Mucosa of rectum (tissue), 2 donors: Measurements from ENCODE around the gene TPRN.

ENCODE experiments used
- H3K27ac ChIP-seq, 2 donors: one replicate each; pipeline ENCODE4 v1.7.0; 2013; ENCODE audit warnings: inconsistent platforms in 2 of 2, low read depth in 2 of 2, low read length in 2 of 2
- H3K27me3 ChIP-seq, 2 donors: one replicate each; pipeline ENCODE4 v1.7.0; 2013; ENCODE audit warnings: low read length in 2 of 2; ENCODE audit not compliant: control insufficient read depth in 2 of 2, insufficient read depth in 2 of 2
- H3K36me3 ChIP-seq, 2 donors: one replicate each; pipeline ENCODE4 v1.7.0; 2013; ENCODE audit warnings: low read length in 2 of 2; ENCODE audit not compliant: control insufficient read depth in 2 of 2, insufficient read depth in 2 of 2
- H3K4me1 ChIP-seq, 2 donors: one replicate each; pipeline ENCODE4 v1.7.0; 2013; ENCODE audit warnings: low read length in 2 of 2, mild to moderate bottlenecking in 1 of 2; ENCODE audit not compliant: control insufficient read depth in 2 of 2, insufficient read depth in 2 of 2
- H3K4me3 ChIP-seq, 2 donors: one replicate each; pipeline ENCODE4 v1.7.0; 2013; ENCODE audit warnings: low read length in 2 of 2
- H3K9ac ChIP-seq, 2 donors: one replicate each; pipeline ENCODE4 v1.7.0; 2013; ENCODE audit warnings: low read length in 2 of 2, low read depth in 1 of 2, mild to moderate bottlenecking in 1 of 2
- H3K9me3 ChIP-seq, 2 donors: one replicate each; pipeline ENCODE4 v1.7.0; 2013; ENCODE audit warnings: low read length in 2 of 2; ENCODE audit not compliant: control insufficient read depth in 2 of 2
- donor health status: healthy.
- donor health status: Normal muscosa, but diverticular disease.

Gene TPRN

DNA sequence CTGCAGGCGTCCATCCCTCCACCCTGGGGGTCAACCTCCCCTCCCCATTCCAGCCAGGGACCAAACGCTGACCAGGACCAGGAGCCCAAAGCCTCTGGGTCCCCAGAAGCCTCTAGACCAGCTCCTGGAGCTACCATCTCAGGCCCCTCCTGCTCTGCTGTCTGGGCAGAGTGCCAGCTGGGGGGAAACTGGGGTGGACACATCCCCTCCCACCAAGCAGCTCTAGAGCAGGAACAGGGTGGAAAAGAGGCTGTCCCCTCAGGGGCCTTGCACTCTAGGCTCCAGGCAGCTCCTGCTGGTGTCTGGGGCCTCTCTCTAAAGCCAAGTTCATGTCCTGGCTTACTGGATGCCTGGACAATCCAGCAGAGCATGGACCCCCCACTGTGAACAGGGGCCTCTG is 7.7 kb downstream of the TPRN start:
- H3K4me1 ChIP-seq, result peaks cover 52 to 61% of the 10 kb centered on the region in 2 donors
- H3K9ac ChIP-seq, result no peak overlapping the region
- H3K27me3 ChIP-seq, result no peaks in the 10 kb centered on the region
- no peak overlapping the region for H3K27ac ChIP-seq
- peaks cover 26 to 27% of the 10 kb centered on the region in 2 donors for H3K36me3 ChIP-seq
- no peaks in the 10 kb centered on the region for H3K9me3 ChIP-seq
- H3K4me3 ChIP-seq, result no peak overlapping the region

DNA sequence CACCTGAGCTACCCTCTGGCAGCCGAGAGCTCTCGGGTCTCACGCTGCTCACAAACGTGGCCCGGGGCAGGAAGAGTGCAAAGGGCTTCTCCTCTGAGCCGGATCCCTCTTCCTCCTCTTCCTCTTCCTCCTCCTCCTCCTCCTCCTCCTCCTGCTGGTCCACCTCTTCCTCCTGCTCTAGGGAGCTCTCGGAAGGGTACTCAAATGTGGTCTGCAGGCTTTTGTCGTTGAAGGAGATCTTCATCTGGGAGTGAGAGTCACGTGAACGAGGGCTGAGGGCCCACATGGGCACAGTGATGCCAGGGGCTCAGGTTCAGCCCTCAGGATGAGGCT is 8.1 kb downstream of the TPRN start:
- peaks cover 27% of the 10 kb centered on the region in 2 donors for H3K36me3 ChIP-seq
- H3K27me3 ChIP-seq, result no peaks in the 10 kb centered on the region
- no peaks in the 10 kb centered on the region for H3K9me3 ChIP-seq
- no peak overlapping the region for H3K9ac ChIP-seq
- peaks cover 52 to 61% of the 10 kb centered on the region in 2 donors for H3K4me1 ChIP-seq
- no peak overlapping the region for H3K27ac ChIP-seq
- no peak overlapping the region for H3K4me3 ChIP-seq

DNA sequence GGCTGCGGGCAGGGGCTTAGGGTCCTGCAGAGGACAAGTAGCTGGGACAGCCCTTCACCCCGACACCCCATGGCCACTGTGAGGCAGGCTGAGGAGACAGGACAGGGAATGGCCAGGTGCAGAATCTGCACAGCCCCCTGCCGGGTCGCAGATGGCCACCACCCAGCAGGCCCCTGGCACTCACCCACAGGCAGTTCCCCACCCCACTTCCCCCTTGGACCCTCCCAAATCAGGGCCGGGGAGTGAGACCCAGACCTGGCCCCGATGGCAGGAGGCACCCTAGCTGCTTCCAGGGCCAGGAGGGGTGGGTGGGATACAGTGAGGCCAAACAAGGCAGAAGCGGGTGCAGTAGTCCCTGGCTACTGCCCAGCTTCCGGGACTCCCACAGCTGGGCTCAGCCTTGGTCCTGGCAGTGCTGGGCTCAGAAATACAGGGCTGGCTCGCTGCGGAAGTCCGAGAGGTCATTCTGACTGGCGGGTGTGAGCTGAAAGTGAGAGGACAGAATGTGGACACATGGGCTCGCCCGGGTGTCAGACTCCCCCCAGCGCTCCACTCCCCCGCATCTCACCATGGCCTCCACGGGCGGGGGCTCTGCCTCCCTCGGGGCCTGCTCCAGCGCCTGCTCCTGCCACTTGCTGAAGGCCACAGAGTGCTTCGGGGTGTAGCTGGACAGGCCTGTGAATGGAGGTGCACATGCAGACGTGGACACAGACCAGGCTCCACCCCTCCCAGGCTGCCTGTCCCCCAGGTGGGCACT is 8.7 kb downstream of the TPRN start:
- Histone ChIP-seq H3K9me3 (no peaks in the 10 kb centered on the region), H3K36me3 (peaks cover 27 to 31% of the 10 kb centered on the region in 2 donors), H3K4me1 (peaks cover 57 to 65% of the 10 kb centered on the region in 2 donors), H3K9ac (no peak overlapping the region), H3K27ac (no peak overlapping the region), H3K27me3 (no peaks in the 10 kb centered on the region), H3K4me3 (no peak overlapping the region)

DNA sequence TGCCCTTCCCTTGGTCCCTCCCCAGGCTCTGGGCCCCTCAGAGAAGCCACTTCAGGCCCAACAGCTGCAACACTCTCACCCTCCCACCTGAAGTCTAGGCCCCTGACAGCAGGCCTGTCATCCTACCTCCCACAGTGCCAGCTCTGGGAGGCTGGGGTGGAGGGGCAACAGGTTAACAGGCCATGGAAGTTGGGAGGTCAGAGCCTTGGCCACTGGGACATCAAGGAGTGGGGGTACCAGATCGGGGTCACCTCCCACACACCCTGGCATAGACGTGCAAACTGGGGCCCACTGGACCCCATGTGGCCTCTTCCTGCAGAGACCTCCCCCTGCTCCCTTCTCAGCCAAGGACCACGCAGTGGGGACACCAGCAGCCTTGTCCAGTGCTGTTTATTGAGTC is 9.3 kb downstream of the TPRN start:
- Histone ChIP-seq H3K36me3 (peaks cover 28 to 33% of the 10 kb centered on the region in 2 donors), H3K27ac (no peak overlapping the region), H3K27me3 (no peaks in the 10 kb centered on the region), H3K9me3 (no peaks in the 10 kb centered on the region), H3K9ac (no peak overlapping the region), H3K4me1 (peaks cover 57 to 64% of the 10 kb centered on the region in 2 donors), H3K4me3 (no peak overlapping the region)

DNA sequence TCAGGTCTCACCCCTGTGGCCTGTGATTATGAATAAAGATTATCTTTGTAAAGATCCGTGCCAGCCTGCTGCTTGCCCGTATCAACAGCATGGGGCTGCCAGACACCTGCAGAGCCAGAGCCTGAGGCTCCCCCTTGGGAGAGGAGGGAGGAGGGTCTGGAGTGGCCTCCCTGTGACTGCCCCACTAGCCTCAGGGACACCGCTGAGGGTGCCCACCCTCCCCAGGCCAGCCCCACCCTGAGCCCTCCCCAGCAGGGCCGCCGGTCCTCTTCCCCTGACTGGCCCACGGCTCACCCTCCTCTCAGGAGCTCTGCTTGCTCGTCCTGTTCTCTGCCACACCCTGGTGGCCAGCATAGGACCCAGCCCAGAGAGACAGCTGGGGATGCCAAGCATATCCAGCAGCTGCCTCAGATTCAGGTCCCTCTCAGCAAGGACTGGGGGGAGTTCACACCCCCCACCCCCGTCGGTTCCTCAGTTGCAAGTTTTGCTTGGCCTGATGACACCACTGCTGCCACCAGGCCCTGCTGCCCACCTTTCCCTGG is 10.2 kb downstream of the TPRN start:
- H3K4me1 ChIP-seq, result peaks cover 54 to 56% of the 10 kb centered on the region in 2 donors
- peak overlapping the region; percentile 84 to 97 for H3K4me3 ChIP-seq
- no peaks in the 10 kb centered on the region for H3K9me3 ChIP-seq
- no peaks in the 10 kb centered on the region for H3K27me3 ChIP-seq
- peak overlapping the region; percentile 52 to 94 for H3K27ac ChIP-seq
- H3K36me3 ChIP-seq, result peaks cover 34 to 42% of the 10 kb centered on the region in 2 donors
- H3K9ac ChIP-seq, result peak overlapping the region; percentile 86 to 88

DNA sequence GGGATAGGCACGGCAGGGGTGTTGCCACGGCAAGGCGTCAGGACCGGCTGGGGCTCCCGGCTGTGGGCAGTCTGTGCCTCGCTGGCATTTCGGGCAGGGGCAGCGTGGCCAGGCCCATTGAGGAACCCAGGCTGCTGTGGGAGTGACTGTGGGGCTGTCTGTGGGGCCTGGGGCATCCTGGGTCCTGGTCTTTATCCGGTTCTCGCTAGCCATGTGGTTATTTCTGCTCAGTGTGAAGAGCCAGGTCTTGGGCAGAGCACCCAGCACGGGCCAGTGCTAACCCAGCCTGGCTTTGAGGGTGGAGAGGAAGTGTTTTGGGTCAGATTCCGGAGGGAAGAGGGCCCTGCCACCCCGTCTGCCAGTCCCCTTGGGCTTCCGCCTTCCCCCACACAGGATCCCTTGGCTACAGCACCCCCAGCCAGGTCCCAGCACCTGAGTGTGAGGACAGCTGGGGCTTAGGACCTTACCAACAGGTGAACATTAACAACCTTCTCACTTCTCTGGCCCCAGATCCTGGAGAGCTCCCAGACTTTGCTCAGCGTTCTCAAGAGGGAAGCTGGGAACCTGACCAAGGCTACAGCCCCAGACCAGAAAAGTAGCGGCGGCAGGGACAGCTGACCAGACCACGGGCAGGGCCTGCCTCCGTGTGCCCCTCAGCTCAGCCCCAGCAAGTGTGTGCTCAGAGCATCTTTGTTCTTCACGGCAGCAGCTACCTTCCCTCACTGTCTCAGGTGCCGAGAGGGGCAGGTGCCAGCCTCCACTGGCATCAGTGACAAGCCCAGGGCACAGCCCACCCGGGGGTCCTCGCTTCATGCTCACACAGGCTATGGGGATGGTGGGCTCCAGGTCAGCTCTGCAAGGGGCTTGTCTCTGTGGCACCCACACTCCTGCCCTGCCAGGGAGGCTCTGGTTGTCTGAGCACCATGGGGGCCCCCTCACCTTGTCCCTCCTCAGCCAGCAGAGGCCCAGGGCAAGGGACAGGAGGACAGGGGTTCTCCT is 10.9 kb downstream of the TPRN start:
- Histone ChIP-seq H3K36me3 (peaks cover 38 to 44% of the 10 kb centered on the region in 2 donors), H3K9ac (peak overlapping the region; percentile 86 to 88), H3K27ac (peak overlapping the region; percentile 94 to 97), H3K4me1 (peaks cover 47 to 48% of the 10 kb centered on the region in 2 donors), H3K9me3 (no peaks in the 10 kb centered on the region), H3K4me3 (peak overlapping the region; percentile 84 to 97), H3K27me3 (no peaks in the 10 kb centered on the region)

DNA sequence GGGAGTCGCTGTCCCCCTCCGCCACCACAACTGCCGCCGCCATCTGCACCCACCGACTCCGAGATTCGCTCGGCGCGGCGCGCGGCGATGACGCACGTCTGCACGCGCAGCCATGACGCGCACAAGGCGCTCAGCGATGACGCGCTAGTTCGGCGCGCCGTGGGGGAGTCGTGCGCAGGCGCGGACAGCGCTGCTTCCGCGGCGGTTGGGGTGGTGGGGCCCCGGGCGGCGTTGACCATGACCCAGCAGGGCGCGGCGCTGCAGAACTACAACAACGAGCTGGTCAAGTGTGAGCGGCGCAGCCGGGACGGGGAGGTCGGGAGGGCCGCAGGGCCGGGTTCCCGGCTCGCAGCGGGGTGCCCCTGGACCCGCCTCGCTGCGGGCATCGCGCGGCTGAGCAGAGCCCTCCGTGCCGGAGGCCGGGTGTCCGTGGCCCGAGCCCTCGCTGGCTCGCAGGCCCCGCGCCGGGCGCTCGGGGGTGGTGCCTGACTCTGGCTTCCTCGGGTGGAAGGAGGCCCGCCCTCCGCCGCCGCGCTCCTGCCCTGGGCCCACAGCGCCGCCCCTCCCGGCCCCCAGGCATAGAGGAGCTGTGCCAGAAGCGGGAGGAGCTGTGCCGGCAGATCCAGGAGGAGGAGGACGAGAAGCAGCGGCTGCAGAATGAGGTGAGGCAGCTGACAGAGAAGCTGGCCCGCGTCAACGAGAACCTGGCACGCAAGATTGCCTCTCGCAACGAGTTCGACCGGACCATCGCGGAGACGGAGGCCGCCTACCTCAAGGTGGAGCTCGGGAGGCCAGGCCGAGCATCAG is 11.8 kb downstream of the TPRN start, which contains the start of the genes ANAPC2 and SSNA1:
Gene ANAPC2, minus strand, starts transcription at position 71 of the 807 bp plus-strand sequence. Its CDS starts 28 bp downstream, at position 43.
Gene SSNA1, plus strand, starts transcription at position 187 of the 807 bp plus-strand sequence. Its CDS starts 51 bp downstream, at position 238.
- H3K9ac ChIP-seq, result peak within 1 kb of the TSS; percentile 86 to 91
- peak within 1 kb of the TSS; percentile 84 to 97 for H3K4me3 ChIP-seq
- no peaks in the 10 kb centered on the region for H3K27me3 ChIP-seq
- H3K36me3 ChIP-seq, result peaks cover 44 to 51% of the 10 kb centered on the region in 2 donors
- H3K9me3 ChIP-seq, result no peaks in the 10 kb centered on the region
- H3K4me1 ChIP-seq, result peaks cover 41% of the 10 kb centered on the region in 2 donors
- H3K27ac ChIP-seq, result peak within 1 kb of the TSS; percentile 94 to 97

DNA sequence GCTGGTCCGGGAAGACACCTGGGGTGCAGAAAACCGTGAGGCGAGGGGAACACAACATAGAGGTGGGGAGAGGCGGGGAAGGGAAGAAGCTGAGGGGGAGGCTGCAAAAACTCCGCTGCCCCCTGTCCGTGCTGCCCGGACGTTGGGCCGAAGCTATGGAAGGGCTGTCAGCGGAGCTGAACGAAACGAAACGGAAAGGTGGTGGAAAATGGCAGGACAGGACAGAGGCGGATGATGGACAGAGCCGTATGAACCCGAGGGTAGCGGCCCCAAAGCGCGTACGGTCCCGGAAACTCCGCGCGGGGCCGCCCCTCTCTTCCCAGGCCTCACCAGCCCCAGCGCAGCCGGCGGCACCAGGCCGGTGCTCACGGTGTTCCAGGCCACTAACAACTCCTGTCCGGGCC is 12.5 kb downstream of the TPRN start:
- peaks cover 48 to 56% of the 10 kb centered on the region in 2 donors for H3K36me3 ChIP-seq
- H3K9ac ChIP-seq, result peak overlapping the region; percentile 86 to 91
- no peaks in the 10 kb centered on the region for H3K27me3 ChIP-seq
- H3K27ac ChIP-seq, result peak overlapping the region; percentile 94 to 97
- H3K4me1 ChIP-seq, result peaks cover 41% of the 10 kb centered on the region in 2 donors
- H3K4me3 ChIP-seq, result peak overlapping the region; percentile 84 to 97
- no peaks in the 10 kb centered on the region for H3K9me3 ChIP-seq

DNA sequence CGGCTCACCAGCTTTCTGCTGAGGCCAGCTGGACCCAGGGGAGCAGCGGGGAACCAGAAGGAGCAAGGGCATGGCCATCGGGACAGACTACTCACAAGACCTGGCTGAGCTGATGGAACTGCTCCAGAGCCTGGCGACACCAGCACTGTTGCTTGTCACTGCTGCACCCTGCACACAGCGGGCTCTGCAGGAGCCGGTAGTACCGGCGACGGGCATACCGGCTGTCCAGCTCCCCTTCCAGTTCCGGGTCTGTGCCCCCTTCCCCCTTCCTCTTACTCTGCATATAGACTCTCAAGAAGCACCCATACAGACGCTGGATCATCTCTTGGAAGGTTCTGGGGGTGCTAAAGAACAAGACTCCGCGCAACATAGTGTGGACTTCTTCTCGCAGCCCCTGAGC is 13.2 kb downstream of the TPRN start:
- H3K4me1 ChIP-seq, result peaks cover 38 to 41% of the 10 kb centered on the region in 2 donors
- peaks cover 54 to 60% of the 10 kb centered on the region in 2 donors for H3K36me3 ChIP-seq

More for the DNA sequence above, 13.2 kb downstream of the TPRN start:
- peak overlapping the region in 1 of 2 donors; percentile 86 for H3K9ac ChIP-seq
- no peak overlapping the region for H3K27ac ChIP-seq
- peak overlapping the region; percentile 84 to 97 for H3K4me3 ChIP-seq
- no peaks in the 10 kb centered on the region for H3K9me3 ChIP-seq
- no peaks in the 10 kb centered on the region for H3K27me3 ChIP-seq
